Epithelial cell of esophagus (primary cell): Measurements from ENCODE around the gene COL4A2.

Source experiments
- DNase-seq: peaks from one replicate; pipeline ENCODE4 v3.0.0; 2010; ENCODE audit warnings: low read depth
- H3K4me3 ChIP-seq: 2 replicates; pipeline ENCODE4 v1.5.1; 2011; ENCODE audit warnings: mild to moderate bottlenecking, low read length, control low read depth
- CTCF ChIP-seq: IDR thresholded peaks from 2 replicates; pipeline ENCODE4 v1.5.1; 2011; ENCODE audit warnings: low read depth, mild to moderate bottlenecking, low read length, control low read depth, inconsistent platforms; ENCODE audit not compliant: insufficient read depth; ENCODE audit errors: missing control alignments

COL4A2 gene

GRCh38 chr13:110423689-110424302 is 116.7 kb downstream of the COL4A2 start:
- DNase-seq: no peak
- no peak for TF ChIP-seq CTCF
- no peak overlapping the region for H3K4me3 ChIP-seq

- no peak for DNase-seq
- H3K4me3 ChIP-seq: no peak overlapping the region
- TF ChIP-seq CTCF: no peak
Observed at GRCh38 chr13:110424569-110425443, 117.7 kb downstream of the COL4A2 start.

- no peak overlapping the region for H3K4me3 ChIP-seq
- TF ChIP-seq CTCF: no peak
- DNase-seq: no peak
Observed at GRCh38 chr13:110425444-110425780, 118.3 kb downstream of the COL4A2 start.

GRCh38 chr13:110426735-110427134 is 119.7 kb downstream of the COL4A2 start:
- TF ChIP-seq CTCF: no peak
- no peak for DNase-seq
- no peak overlapping the region for H3K4me3 ChIP-seq

GRCh38 chr13:110428313-110428712 is 121.2 kb downstream of the COL4A2 start:
- no peak overlapping the region for H3K4me3 ChIP-seq
- DNase-seq: no peak
- no peak for TF ChIP-seq CTCF

- TF ChIP-seq CTCF: no peak
- no peak overlapping the region for H3K4me3 ChIP-seq
- peak; percentile 72 for DNase-seq
Observed at GRCh38 chr13:110430391-110431336, 123.6 kb downstream of the COL4A2 start.
